Chondrocyte (in vitro differentiated cells): Measurements from ENCODE around the gene IRF2. TPM values are rescaled to one million over a fixed set of nuclear protein-coding genes. Genes with fewer than 3 reads are reported as not detected.

ENCODE experiments used
- DNase-seq: peaks from one replicate; pipeline ENCODE4 v3.0.0; 2021; ENCODE audit warnings: mixed read lengths, low spot score
- H3K27ac Mint-ChIP-seq: one replicate; pipeline ENCODE4 v1.8.0; 2021; ENCODE audit warnings: mild to moderate bottlenecking, moderate library complexity, mixed read lengths; ENCODE audit not compliant: unreplicated experiment
- H3K27me3 Mint-ChIP-seq: 2 replicates; pipeline ENCODE4 v1.8.0; 2021; ENCODE audit warnings: low read depth, mixed read lengths
- H3K36me3 Mint-ChIP-seq: 2 replicates; pipeline ENCODE4 v1.8.0; 2021; ENCODE audit warnings: low read depth, mixed read lengths
- H3K4me1 Mint-ChIP-seq: 2 replicates; pipeline ENCODE4 v1.8.0; 2021; ENCODE audit warnings: low read depth, mild to moderate bottlenecking, mixed read lengths
- H3K4me3 Mint-ChIP-seq: one replicate; pipeline ENCODE4 v1.8.0; 2021; ENCODE audit warnings: mild to moderate bottlenecking, moderate library complexity, mixed read lengths; ENCODE audit not compliant: unreplicated experiment
- H3K9me3 Mint-ChIP-seq: 2 replicates; pipeline ENCODE4 v1.8.0; 2021; ENCODE audit warnings: low read depth, mixed read lengths
- CTCF ChIP-seq: fragments of 200-600 bp; sonication (generic); IDR thresholded peaks from 2 replicates; pipeline ENCODE4 v1.5.0; 2021; ENCODE audit warnings: antibody characterized with exemption, mild to moderate bottlenecking, moderate library complexity
- total RNA-seq: library from RNA; stranded (reverse); gene quantifications from 3 replicates; pipeline ENCODE4 v1.2.1, GENCODE V29; 2021

Gene IRF2
- total RNA-seq, 1 donor from 2014 or later = 13.2 TPM

- no peak for TF ChIP-seq CTCF
- DNase-seq = no peak
- Mint-ChIP-seq H3K27me3 (no peaks in the 10 kb centered on the region), H3K4me1 (peaks cover 5% of the 10 kb centered on the region), H3K36me3 (peaks cover 52% of the 10 kb centered on the region), H3K27ac (no peak overlapping the region), H3K9me3 (no peaks in the 10 kb centered on the region), H3K4me3 (no peak overlapping the region)
Measured at GRCh38 chr4:184392316-184392715, 82.0 kb downstream of the IRF2 start.

GRCh38 chr4:184389978-184390900 lies 84.1 kb downstream of the IRF2 start:
- Mint-ChIP-seq H3K9me3 (no peaks in the 10 kb centered on the region), H3K36me3 (peaks cover 53% of the 10 kb centered on the region), H3K27me3 (no peaks in the 10 kb centered on the region), H3K4me3 (no peak overlapping the region), H3K27ac (no peak overlapping the region), H3K4me1 (peaks cover 9% of the 10 kb centered on the region)
- DNase-seq = no peak
- no peak for TF ChIP-seq CTCF

GRCh38 chr4:184388106-184388505 lies 86.2 kb downstream of the IRF2 start:
- H3K27me3 Mint-ChIP-seq = no peaks in the 10 kb centered on the region
- no peak for DNase-seq
- no peak overlapping the region for H3K4me3 Mint-ChIP-seq
- no peak for TF ChIP-seq CTCF
- peaks cover 43% of the 10 kb centered on the region for H3K36me3 Mint-ChIP-seq
- no peak overlapping the region for H3K27ac Mint-ChIP-seq
- no peaks in the 10 kb centered on the region for H3K9me3 Mint-ChIP-seq
- H3K4me1 Mint-ChIP-seq = peaks cover 30% of the 10 kb centered on the region

- no peaks in the 10 kb centered on the region for H3K27me3 Mint-ChIP-seq
- H3K4me3 Mint-ChIP-seq = no peak overlapping the region
- DNase-seq = no peak
- peaks cover 38% of the 10 kb centered on the region for H3K4me1 Mint-ChIP-seq
- peaks cover 38% of the 10 kb centered on the region for H3K36me3 Mint-ChIP-seq
- TF ChIP-seq CTCF = no peak
- H3K27ac Mint-ChIP-seq = no peak overlapping the region
- H3K9me3 Mint-ChIP-seq = no peaks in the 10 kb centered on the region
Measured at GRCh38 chr4:184387351-184387750, 87.0 kb downstream of the IRF2 start.

GRCh38 chr4:184386271-184386781 lies 88.0 kb downstream of the IRF2 start:
- TF ChIP-seq CTCF = no peak

More at GRCh38 chr4:184386271-184386781, 88.0 kb downstream of the IRF2 start:
- Mint-ChIP-seq H3K4me1 (peaks cover 42% of the 10 kb centered on the region), H3K9me3 (no peaks in the 10 kb centered on the region), H3K36me3 (peaks cover 30% of the 10 kb centered on the region), H3K27me3 (no peaks in the 10 kb centered on the region), H3K4me3 (no peak overlapping the region), H3K27ac (no peak overlapping the region)
- DNase-seq = no peak
